GM03348 (cell line): ENCODE measurements around the gene IVD.

ENCODE experiments used
- DNase-seq: peaks from one replicate; pipeline ENCODE4 v3.0.0; 2012; ENCODE audit warnings: low spot score

The IVD gene

DNA sequence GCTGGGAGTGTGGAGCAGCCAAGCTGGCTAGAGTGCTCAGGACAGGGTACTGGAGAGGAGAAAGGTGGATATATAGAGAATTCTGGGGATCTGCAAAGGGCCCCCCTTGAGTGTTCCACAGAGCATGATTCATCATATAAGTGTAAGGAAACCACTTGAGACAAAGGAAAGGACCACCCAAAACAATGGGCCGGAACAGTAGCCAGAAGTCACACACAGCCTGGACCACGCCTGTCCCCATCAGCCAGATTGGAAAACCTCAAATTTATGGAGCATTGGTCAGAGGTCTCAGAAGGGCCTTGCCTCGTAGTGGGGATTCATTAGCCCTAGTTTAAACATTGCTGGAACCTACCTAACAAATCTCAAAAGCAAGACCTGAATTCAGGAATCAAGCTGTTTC lies 28.0 kb upstream of the IVD start:
- no peak for DNase-seq

DNA sequence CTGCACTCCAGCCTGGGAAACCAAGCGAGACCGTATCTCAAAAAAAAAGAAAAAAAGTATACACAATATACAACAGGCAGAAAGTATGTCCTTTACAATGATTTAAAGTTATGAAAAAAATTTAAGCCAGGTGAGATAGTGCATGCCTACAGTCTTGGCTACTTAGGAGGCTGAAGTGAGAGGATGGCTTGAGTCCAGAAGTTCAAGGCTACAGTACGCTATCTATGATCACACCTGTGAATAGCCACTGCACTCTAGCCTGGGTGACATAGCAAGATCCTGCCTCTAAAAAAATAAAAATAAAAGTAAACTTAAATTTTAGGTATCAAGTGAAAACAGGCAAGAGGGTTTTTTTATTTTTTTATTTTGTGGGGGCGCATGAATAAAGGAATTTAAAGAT lies 26.2 kb upstream of the IVD start:
- DNase-seq, result no peak

DNA sequence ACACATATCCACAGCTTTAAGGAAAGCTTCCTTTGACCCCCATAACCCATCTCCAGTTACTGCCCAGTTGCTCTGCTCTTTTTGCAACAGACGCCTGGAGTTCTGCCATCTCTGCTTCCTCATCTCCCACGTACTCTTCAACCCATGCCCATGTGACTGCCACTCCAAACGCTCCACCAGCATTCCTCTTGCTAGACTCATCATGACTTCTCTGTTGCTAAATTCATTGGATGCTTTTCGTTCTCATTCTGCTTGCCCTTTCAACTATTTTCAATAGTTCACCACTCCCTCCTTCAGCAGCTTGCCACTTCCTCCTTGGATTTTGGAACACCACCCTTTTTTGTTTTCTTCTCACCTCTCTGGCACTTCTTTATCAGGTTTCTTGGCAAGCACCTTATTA lies 25.7 kb upstream of the IVD start:
- DNase-seq, result peak; percentile 93

DNA sequence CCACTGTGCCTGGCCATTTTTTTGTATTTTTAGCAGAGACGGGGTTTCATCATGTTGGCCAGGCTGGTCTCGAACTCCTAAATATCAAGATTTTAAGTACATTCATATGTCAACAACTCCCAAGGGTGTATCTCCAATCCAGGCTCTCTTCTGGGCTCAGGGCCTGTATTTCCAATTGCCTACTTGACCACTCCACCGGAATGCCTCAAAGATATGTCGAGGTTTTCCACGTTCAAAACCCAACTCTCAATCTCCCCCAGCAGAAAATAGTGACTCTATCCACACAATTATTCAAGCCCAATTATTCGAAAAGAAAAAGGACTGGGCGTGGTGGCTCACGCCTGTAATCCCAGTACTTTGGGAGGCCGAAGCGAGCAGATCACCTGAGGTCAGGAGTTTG lies 25.0 kb upstream of the IVD start:
- no peak for DNase-seq

DNA sequence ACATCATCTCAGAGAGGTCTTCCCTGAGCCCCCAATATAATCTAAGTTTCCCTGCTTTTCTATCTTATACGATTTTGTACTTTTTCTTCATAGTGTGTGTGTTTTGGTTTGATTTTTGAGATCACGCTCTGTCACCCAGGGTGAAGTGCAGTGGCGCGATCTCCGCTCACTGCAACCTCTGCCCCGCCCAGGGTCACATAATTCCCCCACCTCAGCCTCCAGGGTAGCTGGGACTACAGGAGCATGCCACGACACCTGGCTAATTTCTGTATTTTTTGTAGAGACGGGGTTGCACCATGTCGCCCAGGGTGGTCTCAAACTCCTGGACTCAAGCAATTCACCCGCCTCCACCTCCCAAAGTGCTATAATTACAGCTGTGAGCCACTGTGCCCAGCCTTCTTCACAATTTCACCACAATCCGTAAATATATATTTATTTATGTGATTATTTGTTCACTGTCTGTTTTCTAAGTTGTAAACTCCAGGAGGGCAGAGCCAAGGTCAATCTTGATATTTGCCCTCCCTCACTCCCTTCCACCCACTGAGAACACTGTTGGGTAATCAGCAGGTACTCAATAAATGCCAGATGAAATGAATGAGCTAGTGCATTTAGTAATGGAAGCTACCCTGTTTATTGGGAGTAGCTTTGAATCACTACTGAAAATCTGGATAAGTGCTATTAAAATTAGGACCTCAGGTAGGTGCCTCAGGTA lies 23.6 kb upstream of the IVD start:
- no peak for DNase-seq

DNA sequence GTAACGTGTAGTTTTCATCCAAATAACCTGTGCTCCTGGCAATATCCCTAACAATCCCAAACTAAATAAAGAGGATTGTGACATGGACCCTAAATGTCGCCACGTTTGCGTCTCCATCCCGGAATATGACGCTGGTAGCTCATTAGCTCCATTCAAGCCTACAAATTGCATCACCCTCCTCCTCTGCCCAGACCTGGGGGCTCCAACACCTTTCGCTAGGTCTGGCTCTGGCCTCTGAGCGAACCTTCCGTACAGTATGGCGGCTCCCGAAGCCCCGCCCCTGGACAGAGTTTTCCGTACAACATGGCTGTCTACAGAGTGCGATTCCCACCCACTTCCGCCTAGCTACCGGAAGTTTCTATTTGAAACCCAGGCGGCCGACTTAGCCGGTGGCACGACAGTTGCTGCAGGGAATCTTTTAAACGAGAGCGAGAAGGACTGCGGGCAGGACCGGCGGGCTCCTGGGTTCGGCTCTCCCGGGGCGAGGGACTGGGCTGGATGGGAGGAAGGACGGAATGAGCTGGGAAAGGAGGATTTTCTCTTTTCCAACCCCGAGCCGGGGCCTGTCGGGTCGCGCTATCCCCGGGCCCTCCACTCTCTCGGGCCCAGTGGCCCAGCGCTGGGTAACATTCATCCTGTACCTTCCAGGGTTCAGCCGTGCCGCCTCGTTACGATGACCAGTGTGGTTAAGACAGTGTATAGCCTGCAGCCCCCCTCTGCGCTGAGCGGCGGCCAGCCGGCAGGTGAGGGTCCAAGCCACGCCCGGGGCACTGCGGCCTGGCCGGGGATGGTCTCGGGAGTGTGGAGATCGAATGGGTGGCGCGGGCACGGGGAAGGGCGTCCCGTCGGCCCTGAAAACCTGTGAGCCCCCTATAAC lies 22.8 kb upstream of the IVD start, which contains the start of gene KNSTRN:
TSS of gene KNSTRN (plus strand) at position 142 of the 877 bp plus-strand sequence. CDS start at position 257, 115 bp downstream.
- peak; percentile 94 for DNase-seq

DNA sequence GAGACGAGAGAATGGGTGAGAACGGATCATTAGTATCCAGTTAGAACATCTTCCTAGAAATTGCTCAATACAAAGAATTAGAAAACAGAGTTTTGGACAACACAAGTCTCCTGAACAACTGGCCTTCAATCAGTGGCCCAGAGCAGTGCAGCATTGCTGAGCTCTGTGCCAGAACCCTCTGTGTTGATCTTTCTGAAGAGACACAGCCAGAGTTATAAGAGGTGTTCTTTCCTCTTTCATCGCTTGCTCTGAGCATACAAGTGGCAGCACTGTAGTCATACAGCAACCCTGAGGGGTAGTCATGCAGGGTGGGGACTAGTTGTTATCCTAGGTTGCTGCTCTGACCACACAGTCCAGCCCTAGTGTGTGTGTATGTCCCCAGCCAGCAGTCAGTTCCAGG lies 19.1 kb upstream of the IVD start:
- no peak for DNase-seq

DNA sequence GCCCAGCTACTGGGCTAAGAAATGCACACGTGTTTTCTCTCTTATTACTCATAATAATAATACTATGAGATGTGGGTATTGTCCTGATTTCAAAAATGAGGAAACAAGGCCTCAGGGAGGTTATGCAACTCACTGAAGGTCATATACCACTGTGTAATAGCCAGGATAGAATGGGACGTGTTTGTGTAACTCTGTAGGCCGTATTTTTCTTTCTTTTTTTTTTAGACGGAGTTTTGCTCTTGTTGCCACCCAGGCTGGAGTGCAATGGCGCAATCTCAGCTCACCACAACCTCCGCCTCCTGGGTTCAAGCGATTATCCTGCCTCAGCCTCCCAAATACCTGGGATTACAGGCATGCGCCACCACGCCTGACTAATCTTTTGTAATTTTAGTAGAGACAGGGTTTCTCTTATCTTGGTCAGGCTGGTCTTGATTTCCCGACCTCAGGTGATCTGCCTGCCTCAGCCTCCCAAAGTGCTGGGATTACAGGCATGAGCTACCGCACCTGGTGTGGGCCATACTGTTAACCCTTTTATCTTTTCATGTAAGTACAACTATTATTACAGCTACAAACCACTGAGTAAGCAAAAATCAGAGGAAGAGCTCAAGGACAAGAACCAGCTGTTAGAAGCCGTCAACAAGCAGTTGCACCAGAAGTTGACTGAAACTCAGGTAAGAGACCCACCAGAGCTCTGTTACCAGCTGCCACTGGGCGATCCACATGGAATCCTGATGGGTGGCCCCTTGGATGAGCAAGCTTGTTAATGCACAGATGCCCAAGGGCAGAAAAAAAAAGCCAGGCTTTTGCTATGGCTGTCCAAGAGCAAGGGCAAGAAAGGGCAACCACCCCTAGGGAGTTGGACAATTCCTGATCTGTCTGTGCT lies 16.4 kb upstream of the IVD start:
- no peak for DNase-seq

DNA sequence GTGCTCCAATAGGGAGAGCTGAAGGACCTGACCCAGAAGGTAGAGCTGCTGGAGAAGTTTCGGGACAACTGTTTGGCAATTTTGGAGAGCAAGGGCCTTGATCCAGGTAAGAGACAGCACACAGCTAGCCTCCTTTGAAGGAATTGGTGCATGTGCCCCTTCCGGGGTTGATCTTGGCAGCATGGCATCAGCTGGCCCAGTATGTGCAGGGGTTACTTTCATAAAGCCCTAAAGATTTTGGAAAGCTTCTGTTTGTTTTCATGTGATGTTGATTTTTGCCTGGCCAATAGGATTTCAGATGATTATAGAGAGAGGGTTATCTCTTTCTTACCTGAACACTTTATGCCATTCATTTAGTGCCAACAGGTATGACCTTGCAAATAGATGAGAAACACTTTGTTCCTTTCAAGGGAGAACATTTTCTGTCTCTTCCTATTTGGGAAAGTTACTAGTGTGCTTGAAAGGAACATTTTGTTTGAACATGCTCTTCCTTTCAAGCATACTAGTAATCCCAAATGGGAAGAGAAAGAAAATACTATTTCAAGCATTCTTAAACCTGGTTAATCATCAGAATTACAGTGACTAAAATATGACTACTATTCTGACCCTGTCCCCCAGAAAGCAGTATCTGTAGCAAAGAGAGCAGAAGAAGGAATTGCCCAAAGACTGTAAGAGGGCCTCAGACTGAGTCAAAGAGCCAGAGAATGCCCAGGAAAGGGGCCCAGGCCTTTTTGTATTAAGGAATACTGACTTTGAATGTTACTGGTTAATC lies 15.6 kb upstream of the IVD start:
- DNase-seq, result no peak

DNA sequence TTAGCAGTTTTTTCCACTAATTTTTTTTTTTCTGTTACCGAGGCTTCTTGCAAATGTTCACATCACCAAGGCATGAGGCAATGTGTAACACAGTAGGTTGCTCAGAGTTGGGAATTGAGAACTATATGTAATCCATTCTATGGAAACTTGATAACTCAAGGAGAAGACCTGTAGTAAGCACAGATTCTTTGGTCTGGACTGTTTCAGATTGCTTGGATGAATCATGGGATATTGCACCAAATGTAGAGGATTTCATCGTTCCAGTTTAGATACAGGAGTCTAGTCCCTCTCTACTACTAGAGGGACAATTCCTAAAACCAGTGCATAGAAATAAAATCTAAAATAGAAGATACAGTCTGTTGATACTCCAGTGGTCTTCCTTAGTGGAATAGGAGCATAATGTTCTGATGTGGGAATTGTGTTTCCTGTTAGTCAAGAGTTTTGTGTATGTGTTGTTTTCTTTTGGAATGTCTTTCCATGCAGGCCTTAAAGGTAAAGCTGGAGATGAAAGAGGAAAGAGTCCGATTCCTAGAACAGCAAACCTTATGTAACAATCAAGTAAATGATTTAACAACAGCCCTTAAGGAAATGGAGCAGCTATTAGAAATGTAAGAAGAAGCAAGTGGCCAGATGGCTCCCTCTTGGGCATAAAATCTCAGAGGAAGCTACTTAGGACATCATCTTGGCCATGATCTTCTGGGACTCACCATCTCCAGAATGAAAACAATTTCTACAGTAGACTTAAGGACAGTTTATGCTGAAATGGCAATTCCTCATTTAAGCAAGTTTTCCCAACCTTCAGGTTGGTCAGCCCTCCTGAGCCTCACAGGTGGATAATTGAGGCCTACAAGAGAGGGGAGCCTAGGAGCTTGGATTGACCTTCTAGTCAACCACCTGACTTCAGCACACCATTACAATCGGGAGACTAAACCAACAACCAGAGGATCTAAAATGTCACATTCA lies 12.3 kb upstream of the IVD start:
- DNase-seq, result no peak

DNA sequence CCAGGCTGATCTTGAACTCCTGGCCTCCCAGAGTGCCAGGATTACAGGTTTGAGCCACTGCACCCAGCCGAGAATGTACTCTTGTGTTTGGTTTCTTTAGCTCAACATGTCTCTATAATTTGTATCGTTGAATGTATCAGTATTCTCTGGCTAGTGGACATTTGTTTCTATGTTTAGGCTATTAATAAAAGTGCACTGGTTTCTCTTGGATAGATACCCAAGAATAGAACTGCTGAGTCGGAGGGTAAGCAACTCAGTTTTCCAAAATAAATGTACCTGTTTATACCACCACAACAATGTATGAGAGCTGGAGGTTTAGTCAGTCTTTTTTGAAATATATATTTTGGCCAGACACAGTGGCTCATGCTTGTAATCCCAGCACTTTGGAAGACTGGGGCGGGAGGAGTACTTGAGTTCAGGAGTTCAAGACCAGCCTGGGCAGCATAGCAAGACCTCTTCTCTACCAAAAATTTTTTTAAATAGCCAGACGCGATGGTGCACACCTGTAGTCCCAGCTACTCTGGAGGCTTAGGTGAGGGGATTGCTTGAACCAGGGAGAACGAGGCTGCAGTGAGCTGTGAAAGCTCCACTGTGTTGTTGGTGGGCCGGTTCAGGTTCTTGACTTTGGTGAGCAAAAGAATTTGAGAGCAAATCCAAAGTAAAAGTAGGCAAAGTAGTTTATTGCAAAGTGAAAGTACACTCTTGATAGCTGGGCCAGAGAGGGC lies 7.7 kb upstream of the IVD start:
- no peak for DNase-seq

DNA sequence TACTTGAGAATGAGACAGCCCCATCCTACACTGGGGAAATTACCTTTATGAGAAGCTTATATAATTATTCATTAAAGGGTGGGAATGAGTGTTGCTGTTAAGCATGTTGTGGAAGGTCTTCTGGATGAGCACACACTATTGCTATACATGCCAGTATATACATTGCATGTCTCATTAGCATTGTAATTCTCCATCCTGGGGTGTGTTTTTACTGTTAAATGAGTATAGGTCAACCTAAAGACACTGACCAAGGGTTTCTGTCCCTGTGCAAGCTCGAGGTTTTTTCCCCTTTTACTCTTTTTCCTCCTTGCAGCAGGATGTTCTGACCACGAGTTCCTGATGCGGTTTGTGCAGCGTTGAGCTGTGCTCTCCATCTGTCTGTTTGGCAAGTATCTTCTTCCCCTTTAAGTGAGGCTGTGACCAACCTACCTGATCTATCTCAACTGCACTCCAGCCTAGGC lies 7.2 kb upstream of the IVD start:
- no peak for DNase-seq

DNA sequence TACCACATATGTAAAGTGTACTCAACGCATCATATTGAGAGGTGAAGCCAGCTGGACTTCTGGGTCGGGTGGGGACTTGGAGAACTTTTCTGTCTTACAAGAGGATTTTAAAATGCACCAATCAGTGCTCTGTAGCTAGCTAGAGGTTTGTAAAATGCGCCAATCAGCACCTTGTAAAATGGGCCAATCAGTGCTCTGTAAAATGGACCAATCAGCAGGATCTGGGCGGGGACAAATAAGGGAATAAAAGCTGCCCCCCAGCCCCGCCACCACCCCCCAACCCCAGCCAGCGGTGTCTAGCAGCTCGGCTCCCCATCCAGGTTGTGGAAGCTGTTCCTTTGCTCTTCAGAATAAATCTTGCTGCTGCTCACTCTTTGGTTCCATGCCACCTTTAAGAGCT lies 6.2 kb upstream of the IVD start:
- DNase-seq, result no peak

DNA sequence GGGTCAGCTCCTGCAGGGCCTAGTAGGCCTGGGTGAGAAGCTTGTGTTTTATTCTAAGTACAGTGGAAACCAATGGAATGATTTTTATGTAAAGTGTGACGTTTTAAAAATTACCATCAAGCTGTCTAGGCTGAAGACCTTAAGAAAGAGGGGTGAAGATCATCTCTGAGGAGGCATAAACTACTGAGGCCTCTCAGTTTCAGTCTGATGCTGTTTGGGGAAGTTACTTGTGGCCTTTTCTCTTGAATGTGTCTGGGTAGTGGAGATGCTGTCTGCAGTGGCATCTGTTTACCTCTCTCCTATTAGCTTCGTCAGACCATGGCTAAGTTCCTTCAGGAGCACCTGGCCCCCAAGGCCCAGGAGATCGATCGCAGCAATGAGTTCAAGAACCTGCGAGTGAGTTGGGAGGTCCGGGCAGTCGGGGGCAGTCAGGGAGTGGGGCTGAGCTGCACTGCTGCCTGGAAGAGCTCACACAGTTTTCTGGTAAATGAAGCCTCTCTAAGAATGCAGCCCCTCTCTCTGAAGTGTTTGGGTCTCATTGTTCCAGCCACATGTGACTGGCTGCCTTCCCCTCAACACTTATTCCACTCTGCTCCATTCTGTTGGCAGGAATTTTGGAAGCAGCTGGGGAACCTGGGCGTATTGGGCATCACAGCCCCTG lies 1.9 kb downstream of the IVD start:
- DNase-seq, result no peak

DNA sequence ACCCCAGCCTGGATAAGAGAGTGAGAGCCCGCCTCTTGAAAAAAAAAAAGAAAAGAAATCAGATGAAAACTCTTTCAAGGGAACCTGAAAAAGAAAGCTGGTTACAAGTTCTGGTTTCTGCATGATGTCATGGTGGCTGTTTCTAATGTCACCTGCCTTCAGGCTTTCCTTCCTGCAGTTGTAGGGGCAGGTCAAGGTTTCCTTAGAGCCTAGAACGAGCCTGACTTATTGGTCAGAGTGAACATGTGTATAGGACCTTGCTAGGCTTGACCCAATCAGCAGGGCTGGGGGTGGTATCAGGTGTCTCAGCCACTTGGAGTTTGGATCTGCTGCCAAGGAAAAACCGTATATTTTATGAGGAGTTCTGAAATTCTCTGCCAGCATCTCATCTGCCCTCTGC lies 3.8 kb downstream of the IVD start:
- no peak for DNase-seq

DNA sequence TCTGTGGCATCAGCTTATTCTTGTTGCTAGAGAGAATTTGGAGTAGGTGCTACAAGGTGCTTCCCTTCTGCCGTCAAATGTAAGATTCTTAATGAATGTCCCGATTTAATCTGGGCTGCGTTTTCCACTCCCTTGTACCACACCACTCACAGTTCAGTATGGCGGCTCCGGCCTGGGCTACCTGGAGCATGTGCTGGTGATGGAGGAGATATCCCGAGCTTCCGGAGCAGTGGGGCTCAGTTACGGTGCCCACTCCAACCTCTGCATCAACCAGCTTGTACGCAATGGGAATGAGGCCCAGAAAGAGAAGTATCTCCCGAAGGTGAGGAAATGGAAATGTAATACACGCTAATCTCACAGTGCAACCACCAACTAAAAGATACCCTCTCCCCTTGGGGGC lies 4.9 kb downstream of the IVD start:
- no peak for DNase-seq

DNA sequence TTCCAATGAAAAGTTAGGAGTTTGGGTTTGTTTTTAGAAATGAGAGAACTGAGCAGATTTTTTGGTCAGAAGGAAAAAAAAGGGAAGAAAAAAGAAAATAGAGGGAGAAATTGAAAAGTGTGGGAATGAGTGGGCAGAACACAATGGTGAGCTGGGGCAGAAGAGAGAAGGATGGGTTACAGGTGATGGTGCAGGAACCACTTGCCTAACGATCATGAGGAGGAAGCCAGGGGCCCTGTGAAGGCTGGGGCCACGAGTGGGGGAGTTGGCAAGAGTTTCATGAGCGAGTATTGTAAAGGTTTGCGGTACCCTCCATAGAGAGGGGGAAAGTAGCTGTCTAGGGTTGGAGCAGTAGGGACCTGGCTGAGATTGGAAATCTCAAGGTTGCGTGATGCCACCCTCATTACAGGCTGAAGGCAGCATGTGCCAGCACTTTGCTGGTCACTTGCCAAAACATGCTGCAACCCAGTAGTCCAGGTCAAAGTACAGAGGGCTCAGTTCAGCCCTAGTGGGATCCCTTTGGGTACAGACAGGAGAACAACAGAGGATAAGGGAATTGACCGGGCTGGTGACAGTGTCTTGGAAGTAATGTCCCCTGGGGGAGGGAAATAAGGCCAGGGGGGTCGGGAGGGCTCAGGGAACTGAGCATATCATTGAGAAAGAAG lies 6.6 kb downstream of the IVD start:
- no peak for DNase-seq

DNA sequence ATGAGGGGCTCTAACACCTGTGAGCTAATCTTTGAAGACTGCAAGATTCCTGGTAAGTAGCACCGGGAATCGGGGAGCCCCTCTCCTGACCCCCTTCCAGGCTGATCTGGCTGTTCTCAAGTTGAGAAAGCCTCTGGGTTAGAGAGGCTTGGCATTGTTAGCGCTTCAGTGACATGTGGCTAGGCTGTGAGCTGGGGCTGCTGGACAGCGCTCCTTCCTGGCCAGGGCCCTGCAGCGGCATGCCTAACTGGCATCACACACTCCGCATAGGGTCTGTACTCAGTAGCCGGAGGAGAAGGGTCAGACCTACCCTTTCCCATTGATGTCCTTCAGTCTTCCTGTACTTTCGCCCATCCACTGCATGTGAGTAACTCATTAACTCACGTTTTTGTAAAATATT lies 7.4 kb downstream of the IVD start:
- no peak for DNase-seq

DNA sequence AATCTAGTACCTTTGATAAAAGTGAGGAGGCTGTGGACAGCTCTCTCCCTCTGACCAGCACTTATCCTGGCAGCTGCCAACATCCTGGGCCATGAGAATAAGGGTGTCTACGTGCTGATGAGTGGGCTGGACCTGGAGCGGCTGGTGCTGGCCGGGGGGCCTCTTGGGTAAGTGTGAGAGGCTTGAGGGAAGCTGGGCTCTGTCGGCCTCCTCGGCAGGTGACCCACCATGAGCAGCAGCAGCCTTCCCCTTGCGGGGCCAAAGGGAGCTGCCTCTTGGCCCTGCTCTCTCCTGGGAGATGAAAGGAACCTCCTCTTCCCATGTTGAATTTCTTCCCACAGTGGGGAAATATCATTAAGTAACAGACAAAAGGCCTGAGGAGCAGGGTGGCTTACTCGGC lies 9.2 kb downstream of the IVD start:
- no peak for DNase-seq
